GM21447 (cell line): ENCODE measurements around the gene CHN2.

ENCODE experiments used
- ATAC-seq: cut with Tn5 transposase; IDR thresholded peaks from one replicate; pipeline ENCODE4 v1.9.1; 2021; ENCODE audit not compliant: unreplicated experiment

Gene CHN2

DNA sequence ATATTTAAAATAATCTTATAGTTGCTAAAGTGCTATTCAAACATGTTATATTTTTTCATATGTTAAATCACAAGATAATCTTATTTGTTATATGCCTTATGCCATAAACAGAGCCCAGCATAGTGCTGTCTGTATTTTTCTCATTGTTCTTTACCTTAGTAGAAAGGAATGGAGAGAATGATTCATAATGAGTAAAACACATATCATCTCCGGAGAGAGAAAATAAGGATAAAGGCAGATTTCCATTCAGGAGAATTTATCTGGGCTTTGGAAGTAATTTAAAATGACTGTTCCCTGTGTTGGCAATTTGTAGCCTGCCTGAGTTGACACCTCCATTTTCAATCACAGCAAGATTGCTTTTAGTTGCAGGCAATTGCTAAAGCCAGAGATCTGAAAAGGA is 30.2 kb downstream of the CHN2 start:
- ATAC-seq, result no peak

DNA sequence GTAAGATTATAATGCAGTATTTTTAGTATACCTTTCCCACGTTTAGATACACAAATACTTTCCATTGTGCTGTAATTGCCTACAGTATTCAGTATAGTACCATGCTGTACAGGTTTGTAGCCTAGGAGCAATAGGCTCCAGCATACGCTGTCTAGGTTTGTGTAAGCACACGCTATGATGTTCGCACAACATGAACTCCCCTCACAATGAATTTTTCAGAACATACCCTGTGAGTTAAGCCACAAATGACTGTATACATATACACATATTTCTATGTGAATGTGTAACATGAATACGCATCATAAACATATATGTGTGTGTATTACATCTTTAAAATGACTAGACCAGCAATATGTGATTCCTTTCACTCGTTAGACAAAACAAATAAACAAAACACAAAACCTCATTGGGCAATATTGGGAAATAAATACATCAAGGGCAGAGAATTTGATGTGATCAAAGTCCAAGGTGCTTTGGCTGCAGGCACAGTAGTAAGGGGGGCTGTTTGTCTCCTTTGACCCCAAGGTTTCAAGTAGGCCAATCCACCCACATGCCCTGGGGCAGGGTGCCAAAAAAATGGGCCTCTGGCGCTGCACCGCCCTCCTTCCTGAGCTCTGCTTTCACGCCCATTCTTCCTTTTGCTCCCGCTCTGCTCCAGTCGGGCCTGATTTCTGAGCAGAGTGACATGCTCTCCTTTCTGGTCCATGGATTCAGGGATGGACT is 33.9 kb downstream of the CHN2 start:
- no peak for ATAC-seq

DNA sequence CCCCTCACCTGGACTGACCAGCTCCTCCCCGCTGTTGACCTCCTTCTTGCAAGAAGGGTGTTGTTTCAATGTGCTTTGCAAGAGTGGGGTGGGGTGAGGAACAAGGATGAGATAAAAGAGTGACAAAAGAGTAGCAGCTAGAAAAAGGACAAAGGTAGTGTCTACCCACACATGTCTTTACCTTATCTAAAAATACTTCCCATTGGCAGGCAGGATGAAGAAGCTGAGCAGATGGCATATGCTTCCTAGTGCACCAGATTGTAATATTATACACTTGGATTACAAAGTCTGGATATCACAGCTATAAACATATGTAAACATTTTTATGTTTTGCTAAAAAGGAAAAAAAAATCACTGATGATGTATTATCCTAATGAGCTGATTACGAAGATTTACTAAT is 34.5 kb downstream of the CHN2 start:
- no peak for ATAC-seq

DNA sequence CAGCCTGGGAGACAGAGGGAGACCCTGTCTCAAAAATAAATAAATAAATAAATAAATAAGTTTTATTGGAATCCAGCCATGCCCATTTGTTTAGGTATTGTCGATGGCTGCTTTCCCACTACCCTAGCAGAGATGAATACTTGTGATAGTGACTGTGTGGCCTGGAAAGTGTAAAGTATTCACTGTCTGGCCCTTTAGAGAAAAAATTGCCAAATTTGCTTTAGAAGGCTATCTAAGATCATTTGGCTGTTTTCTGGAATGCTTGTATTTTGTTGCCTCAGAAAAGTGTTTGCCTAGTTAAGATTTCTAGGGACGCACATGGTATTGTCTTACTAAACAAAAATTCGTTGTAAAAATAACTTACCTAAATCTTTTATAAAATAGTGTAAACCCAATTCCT is 35.4 kb downstream of the CHN2 start:
- no peak for ATAC-seq

DNA sequence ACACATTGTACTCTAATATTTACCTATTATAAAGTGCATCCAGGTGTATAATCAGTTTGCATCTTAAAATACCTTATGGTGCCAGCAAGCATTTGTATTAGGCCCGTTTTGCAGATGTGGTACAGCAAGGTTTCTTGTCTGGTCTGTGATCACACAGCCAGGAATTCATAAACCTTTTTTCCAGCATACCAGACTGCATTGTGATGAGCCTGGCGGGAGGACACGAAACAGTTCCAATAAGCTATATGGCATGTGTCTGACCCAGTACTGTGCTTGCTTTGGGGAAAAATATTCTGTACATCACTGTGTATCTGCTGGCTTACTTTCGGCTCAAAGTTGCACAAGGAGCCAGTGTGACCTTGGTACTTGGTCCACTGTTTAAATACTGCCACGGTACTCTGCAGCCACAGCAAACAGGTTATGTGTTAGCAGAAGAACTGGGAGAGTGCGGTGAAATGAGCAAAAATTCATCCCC is 36.3 kb downstream of the CHN2 start:
- ATAC-seq, result no peak

DNA sequence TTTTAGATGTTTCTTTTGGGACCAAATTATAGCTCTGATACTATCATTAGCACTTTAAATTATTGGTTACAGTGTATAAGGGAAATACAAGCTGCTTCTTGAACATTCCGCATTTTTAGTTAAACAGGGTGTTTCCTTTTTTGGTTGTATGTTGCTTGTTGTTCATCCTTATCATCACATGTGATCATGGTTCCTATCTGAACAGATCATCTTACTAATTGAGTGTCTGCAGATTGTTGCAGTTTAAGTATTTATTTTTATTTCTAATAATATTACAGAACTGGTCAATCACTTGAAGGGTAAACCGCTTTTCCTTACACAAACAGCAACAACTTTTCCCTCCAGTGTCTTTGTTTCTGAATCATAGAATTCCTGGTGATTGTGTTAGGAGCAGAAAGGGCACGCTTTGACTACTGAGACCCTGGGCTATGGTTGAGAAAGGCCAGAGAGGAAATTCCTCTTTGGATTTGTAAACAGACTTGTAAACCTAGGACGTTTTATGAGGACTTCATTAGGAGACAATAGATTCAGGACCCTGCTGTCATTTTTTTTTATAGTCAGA is 37.2 kb downstream of the CHN2 start:
- no peak for ATAC-seq

DNA sequence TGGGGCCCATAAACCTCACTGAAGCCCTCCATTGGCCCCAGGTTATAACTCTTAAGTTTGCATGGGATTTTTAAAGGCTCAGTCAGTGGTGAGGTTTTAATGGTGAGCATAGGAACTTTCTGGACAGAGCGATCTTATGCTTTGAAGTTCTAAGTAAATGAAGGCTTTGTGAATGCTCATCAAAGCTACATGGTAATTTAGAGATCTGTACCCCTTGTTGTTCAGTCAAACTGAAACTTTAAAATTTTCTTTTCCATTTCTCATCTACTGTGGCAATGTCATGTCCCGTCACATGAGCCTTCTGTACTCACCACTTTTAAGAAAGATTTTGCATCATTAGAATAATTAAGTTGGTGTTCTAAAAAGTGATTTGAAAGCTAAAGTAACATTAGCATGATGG is 39.9 kb downstream of the CHN2 start:
- ATAC-seq, result no peak

DNA sequence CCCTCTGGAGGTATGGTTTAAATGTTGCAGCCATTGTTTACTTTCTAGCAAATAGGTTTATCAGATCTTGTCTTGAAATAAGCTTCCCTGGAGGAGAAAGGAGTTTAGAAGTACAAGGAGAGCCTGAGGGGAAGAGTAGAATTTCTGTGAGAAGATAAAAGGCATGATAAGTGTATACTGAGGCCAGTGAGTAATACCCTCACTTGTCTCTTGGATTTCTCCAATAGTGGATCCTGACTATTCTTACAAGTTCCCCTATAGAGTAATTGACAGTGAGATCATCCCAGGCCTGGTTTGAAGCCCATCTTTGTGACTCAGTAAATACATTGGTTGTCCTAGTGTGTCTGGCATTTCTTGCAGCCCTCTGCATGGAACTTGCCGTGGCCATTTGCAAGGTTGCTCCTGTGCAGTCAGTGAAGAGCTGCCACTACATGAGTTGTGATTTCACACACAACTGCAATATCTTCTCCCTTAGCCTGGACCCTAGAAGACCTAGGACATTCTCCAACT is 41.6 kb downstream of the CHN2 start:
- ATAC-seq, result no peak

DNA sequence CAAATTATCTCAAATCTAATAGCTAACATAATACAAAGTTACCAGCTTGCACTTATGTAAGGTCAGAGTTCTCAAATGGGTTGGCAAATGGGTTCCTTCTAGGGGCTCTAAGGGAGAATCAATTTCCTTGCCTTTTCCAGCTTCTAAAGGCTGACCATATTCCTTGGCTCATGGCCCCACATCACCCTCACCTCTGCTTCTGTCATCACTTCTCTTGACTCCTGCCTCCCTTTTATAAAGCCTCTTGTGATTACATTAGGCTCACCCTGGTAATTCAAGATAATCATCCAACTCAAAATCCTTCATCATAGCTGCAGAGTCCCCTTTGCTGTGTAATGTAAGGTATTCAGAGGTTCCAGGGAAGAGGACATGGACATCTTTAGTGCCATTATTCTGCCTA is 42.1 kb downstream of the CHN2 start:
- no peak for ATAC-seq

DNA sequence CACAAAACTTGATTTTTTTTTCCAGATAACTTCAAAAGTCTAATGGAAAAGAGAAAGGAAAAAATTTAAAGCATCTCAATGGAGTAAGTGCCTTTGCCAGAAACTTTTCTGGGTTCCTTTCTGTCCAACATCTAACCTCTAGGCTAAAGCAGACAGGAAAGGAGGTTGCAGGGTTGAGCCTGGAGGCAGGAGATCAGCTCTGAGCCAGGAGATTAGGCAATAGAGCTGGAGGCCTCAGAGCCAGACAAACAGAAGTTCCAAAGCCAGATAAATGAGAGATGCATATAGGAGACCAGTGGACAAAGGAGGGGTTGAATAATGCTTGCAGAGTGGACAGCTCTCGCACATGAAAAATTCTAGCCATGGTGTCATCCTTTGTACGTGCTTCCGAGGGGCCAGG is 42.9 kb downstream of the CHN2 start:
- ATAC-seq, result no peak

DNA sequence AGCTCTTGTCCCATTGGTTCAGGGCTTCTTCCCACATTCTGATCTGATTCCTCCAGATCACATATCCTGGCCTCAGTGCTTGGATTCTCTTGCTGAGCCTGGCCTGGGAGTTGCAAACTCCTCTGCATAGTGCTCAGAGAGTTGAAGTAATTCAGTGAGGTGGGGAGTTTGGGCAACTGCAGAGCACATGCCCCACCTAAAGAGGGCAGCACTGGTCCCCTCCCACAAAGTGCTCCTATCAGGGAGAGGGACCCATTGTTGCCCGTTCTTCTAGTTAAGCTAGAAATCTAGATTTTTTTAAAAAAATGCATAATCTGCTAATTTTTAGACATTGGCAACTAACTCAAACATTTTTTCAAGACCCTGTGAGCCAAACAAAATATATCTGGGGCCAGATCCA is 45.1 kb downstream of the CHN2 start:
- ATAC-seq, result no peak

DNA sequence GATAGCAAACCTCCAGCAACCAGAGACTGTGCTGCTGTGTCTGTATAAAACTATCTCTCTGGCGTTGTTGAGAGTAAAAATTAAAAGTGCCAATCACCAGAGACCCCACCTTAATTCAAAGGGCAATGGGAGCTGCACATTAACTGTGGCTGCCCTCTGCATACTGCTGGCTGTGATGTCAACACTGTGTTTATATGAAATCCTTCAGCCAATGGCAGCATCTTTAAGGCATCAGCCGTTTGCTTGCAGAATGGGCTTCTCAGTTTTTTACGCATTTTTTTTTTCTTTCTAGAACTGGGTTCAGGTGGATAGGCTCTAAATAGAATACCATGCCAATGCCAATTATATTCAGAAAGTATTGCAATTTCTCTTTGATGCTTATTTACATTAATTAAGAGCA is 47.7 kb downstream of the CHN2 start:
- ATAC-seq, result no peak

DNA sequence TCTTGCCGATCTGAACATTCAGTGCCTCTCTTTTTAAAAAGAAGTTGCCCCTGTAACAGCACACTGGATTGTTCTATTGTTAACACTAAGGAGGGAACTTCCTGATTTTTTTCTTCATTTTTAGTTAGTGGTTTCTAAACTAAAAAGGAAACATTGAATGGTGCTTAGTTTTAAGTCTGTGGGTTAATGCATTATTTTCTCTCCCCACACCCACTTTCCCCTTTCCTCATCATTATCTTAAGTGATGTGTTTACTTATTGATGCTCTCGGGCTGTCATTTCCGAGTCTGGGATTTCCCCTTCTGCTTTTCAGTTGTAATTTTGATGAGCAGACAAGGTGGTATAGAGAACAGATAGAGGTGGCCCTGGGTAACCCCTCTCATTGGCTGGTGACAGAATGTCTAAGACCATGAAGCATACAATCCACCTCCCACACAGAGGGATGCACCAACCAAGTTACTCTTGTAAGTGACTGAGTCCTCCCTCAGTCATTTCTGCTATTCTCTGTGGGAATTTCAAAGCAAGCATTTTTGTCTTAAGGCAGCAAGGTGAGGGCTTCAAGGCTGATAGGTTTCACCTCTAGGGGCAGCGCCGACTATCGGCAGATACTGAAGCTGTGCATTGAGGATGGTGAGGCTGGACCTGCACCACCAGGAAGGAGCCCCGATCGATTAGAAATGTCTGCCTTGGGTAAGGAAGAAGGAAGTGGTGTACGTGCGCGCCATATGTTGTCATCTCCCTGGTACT is 49.5 kb downstream of the CHN2 start:
- no peak for ATAC-seq

DNA sequence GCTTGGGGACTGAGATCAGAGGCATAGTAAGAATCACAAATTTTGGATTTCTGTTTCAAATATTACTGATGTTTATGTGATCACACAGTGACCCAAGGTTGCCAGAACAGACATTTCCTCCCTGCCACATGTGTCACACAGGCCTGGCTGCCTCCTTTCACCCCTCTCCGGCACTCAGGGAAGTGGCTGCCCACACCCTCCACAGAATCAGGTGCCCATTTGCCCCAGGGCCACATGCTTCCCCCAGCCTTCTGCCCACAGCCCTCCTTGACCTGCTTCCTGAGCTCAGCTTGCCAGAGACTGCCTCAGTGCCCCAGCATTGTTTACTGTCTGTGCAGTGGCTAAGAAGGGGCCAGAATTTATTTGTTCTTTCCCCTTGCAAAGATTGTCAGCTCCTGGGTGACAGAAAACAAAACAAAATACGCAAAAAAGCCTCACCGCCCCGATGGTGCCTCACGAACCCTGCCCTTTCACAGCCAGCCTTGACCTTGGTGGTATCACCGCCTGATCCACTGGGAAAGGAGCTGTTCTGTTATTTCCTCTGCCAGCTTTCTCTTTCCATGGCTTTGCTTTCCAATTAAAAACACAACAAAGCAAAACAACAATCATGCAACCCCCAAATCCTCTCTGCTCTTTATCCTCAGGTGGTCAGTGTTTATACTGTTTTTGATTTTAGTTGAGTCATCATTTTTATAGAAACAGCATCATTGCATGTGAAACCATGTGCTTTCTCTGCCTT is 52.8 kb downstream of the CHN2 start:
- ATAC-seq, result no peak

DNA sequence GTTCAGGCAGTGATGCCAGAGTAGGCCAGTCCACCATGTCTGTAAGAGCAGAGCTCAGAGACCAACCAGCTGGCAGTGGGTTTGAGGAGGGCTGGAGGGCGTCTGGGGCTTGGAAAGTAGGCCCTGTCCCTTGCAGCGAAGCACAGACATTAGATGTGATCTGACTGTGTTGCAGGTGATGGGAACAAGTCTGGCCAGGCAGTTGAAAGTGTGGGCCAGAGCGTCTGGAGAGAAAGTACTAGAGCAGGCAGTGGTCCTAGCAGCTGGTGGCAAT is 53.3 kb downstream of the CHN2 start:
- no peak for ATAC-seq

DNA sequence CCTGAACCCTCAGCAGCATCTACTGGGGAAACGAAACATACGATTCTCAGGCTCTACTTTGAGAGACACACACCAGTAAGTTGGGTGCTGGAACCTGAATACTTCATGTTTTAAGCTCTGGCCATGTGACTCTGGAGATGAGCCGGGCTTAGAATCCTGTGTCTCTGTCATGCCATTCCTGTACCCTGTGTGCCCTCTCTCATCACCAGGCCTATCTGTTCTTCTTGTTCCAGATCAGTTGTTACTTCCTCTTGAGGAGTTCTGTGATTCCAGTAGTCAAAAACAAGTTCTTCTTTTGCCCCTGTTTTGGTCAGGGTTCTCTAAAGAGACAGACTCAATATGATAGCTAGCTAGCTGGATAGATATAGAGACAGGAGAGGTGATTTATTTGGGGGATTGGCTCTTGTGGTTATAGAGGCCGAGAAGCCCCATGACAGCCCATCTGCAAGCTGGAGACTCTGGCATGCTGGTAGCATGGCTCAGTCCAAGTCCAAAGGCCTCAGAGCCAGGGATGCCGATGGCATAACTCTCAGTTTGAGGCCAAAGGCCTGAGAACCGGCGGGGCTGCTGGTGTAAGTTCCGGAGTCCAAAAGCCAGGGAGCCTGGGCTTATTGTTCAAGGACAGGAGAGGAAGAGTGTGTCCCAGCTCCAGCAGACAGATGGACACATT is 54.3 kb downstream of the CHN2 start:
- ATAC-seq, result no peak

DNA sequence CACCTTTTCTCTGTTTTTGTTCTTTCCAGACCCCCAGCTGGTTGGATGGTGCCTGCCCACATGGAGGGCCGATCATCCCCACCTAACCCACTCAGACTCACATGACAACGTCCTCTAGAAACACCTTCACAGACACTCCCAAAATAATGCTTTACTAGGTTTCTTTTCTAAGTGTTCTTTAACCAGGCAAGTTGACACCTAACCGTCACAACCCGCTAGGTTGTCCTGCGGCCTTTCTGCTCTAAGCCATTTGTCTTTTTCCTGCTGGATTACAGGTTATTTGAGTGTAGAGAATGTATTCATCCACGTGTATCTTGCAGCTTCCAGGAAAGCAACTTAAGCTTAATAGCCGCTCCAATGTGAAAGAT is 54.8 kb downstream of the CHN2 start:
- ATAC-seq, result no peak

DNA sequence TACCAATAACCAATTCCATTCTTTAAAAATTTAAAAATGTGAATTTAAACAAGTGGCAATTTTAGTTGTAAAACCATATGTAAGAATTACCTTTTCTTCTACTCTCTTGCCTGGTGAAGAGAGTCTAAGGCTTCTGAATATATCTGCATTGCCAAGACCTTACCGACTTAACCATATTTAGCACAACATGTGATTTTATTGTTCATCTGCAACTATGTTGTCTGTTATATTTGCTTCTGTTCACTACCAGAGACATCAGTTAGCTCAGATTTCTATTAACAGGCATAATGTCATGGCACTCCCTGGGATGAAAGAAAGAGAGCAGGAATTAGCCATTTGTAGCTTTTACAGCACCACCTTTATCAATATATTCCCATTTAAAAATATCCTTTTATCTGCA is 55.3 kb downstream of the CHN2 start:
- ATAC-seq, result no peak

DNA sequence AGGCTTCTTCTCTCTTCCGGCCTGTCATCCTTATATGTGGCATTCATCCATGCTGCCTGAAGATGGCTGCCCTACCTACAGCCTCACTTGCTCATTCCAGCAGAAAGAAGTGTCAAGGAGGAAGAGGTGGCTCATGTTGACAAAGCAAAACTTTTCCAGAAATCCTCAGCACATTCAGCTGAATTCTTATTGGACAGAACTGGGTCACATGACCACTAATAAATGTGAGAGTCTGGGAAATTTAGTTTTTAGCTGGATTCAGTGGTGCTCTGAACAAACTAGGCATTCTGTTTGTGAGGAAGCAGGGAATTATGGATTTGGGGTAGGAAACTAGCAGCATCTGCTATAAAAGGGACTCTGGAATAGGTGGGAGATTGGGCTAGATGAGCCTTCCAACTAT is 58.6 kb downstream of the CHN2 start:
- ATAC-seq, result no peak

DNA sequence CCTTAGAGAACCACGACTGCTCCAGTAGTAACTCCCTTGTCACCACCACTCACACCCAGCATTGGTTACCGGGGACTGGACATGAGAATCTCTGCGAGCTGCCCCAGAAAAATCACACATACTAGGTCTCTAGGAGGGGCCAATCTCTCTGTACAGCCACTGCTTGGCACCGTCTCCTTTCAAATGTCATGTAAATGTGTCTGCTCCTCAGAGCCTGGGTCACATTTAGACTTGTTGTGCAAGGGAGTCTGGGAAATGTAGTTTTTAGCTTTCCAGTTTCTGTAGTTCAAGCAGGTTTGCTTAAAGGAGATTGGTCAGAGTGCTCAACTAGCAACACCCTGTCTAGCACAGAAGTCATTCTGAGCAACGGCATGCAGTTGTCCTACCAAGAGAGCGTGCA is 60.0 kb downstream of the CHN2 start:
- ATAC-seq, result no peak

DNA sequence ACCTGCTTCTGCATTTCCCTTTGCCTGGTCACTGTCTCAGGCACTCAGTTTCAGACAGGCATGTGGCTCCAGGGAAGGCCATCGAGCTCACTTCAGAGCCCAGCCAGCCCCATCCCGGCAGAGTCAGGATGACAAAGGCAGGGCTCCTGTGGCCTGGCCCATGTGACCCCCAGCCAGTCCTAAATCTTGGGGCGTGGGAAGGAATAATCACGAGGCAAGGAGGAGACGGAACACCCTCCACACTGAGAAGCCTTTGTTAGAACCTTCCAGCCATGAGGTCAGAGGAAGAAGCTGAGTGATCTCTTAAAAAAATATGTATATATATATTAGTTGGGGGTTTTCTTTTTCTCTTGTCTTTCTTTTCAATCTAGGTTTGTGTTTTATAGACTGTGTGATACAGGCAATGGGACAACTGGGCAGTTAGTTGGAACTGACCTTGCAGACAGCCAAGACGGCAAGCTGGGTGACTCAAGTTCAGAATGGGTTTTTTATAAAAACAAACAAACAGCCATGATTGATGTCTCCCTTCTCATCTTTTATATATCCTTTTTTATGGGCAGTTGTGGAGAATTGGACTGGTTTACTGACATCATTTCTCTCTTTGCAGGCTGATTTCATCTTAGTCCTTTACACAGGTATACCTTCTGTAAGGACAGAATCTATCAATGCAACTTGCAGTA is 60.8 kb downstream of the CHN2 start:
- no peak for ATAC-seq
